ENCODE measurements around the gene ATAD3A.
"Not testable (repeated sequence)": the region's sequence is repeated elsewhere in the genome, so short reads cannot be mapped to it uniquely, and the experiment has no call there.

- TF ChIP-seq CTCF (IDR thresholded peaks at IDR 0.05; ENCODE audit: low read depth, low read length, poor library complexity, severe bottlenecking); EZH2phosphoT487 (IDR thresholded peaks at IDR 0.05; ENCODE audit: borderline replicate concordance, low read length): not testable (repeated sequence)
These were observed 16.4 kb upstream of the ATAD3A start for GRCh38 chr1:1495461-1495975.
